GM18868 (cell line): Measurements from ENCODE around the gene ERCC8.
A peak's percentile ranks its signal among the peaks of the same experiment; 100 is the strongest.
"Not testable (repeated sequence)": the region's sequence is repeated elsewhere in the genome, so short reads cannot be mapped to it uniquely, and the experiment has no call there.

Source experiments
- ATAC-seq: cut with Tn5 transposase; IDR thresholded peaks from one replicate; pipeline ENCODE4 v1.9.1; 2021; ENCODE audit warnings: mild to moderate bottlenecking, moderate library complexity; ENCODE audit not compliant: unreplicated experiment

Gene ERCC8

GRCh38 chr5:60944904-60945812 is at the start of gene ERCC8, which contains the start of gene NDUFAF2:
Gene ERCC8 (minus strand): TSS chr5:60945070. CDS start chr5:60945008, 62 bp downstream.
Gene NDUFAF2 (plus strand): TSS chr5:60945205. CDS start chr5:60945256, 51 bp downstream.
- peak; percentile 99 for ATAC-seq

GRCh38 chr5:60993875-60994571 is 49.2 kb upstream of the ERCC8 start:
- no peak for ATAC-seq

DNA sequence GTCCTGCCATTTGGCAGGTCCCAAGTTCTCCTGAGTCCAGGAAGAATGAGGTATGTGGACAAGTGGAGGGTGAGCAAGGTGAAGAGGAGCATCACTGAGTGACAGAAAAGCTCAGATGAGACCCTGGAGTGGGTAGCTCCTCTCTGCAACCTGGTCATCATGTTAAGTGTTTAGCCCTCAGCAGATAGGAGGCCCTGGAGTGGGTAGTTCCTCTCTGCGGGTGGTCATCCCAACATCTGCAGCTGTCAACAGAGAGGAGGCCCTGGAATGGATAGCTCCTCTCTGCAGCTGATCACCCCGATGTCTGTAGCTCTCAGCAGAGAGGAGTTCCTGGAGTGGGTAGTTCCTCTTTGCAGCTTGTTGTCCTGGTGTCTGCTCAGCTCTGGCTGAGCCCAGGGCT is 48.6 kb upstream of the ERCC8 start:
- no peak for ATAC-seq

- ATAC-seq, result no peak
Observed at GRCh38 chr5:60992871-60993270, 48.0 kb upstream of the ERCC8 start.

- ATAC-seq, result no peak
Observed at GRCh38 chr5:60989790-60990189, 44.9 kb upstream of the ERCC8 start.

GRCh38 chr5:60982127-60982526 is 37.3 kb upstream of the ERCC8 start:
- ATAC-seq, result not testable (repeated sequence)

GRCh38 chr5:60980511-60980910 is 35.6 kb upstream of the ERCC8 start:
- no peak for ATAC-seq

- ATAC-seq, result no peak
Observed at GRCh38 chr5:60978968-60979367, 34.1 kb upstream of the ERCC8 start.

DNA sequence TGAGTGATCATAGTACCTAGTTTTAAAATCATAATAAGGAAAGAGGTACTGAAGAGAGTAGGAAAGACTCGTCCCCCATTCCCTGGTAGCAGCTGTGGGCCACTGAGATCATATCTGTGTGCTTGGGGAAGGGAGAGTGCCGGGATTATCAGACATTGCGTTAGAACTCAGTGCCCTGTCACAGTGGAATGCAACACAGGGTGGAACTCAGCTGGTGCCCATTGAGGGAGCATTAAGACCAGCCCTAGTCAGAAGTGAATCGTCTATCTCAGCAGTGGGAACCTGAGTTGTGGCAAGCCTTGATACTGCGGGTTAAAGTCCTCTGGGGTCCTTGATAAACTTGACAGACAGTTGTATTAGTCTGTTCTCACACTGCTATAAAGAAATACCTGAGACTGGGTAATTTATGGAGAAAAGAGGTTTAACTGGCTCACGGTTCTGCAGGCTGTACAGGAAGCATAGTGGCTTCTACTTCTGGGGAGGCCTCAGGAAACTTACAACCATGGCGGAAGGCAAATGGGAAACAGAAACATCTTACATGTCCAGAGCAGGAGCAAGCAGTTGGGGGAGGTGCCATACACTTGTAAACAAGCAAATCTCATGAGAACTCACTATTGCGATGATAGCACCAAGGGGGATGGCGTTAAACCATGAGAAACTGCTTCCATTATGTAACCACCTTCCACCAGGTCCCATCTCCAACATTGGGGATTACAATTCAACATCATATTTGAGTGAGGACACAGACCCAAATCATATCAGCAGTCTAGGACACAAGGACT is 33.3 kb upstream of the ERCC8 start:
- no peak for ATAC-seq

- ATAC-seq, result no peak
Observed at GRCh38 chr5:60972231-60972630, 27.4 kb upstream of the ERCC8 start.

DNA sequence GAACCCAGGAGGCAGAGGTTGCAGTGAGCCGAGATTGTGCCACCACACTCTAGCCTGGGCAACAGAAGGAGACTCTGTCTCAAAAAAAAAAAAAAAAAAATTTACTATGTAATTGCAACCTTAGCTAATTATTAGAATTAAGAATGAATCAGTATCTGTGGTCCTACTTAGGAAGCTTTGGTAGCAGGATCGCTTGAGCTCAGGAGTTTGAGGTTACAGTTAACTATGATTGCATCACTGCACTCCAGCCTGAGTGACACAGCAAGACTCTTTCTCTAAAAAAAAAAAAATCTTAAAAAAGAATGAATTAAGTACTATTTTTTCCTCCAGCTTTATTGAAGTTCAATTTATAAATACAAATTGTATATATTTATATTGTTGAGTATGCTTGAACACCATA is 16.8 kb upstream of the ERCC8 start:
- no peak for ATAC-seq

DNA sequence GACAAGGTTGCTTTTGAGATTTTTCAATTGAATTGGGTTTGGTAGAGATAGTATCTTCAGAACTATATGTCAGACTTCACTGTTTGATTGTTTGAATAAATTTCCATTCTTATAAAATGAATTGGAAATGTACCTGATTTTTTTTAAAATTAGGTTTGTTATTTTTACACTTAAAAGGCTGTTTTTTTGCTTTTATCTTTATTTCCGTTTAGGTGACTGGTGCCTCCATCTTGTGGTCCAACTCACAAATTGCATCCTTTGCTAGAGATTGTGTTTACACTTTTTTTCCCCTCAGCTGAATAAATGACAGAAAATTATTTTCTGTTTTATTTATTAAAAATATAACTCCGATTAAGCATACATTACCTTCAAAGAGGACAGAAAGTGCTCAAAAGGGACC is 15.7 kb upstream of the ERCC8 start:
- ATAC-seq, result no peak

DNA sequence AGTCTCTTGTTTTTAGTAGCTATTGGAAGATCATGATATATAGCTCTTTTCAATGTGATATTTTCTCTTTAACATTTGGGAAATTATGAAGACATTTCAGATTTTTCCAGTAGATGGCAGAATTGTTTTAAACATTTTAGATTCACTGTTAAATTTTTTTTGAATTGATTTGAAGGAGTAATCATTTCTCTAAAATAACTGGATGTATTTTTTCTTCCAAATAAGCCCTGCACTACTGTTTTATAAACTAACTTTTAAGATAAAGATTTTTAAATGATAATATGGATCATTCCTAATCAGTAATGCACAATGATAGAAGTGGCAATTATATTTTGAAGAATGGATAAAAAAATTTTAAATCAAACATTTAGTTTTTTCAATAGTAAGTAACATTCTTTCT is 14.3 kb upstream of the ERCC8 start:
- no peak for ATAC-seq

GRCh38 chr5:60958712-60959111 is 13.8 kb upstream of the ERCC8 start:
- ATAC-seq, result no peak

GRCh38 chr5:60958088-60958487 is 13.2 kb upstream of the ERCC8 start:
- no peak for ATAC-seq

DNA sequence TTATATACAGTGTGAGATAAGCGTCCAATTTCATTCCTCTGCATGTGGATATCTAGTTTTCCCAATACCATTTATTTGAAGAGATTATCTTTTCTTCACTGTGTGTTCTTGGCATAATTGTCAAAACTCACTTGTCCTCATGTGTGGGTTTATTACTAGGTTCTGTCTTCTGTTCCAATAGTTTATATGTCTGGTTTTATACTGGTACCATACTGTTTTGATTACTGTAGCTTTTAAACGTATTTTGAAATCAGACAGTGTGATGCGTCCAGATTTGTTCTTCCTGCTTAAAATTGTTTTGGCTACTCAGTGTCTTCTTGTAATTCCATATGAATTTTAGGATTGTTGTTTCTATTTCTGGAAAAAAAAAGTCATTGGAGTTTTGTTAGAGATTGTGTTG is 10.4 kb upstream of the ERCC8 start:
- ATAC-seq, result no peak

- no peak for ATAC-seq
Observed at GRCh38 chr5:60948738-60949137, 3.9 kb upstream of the ERCC8 start.

DNA sequence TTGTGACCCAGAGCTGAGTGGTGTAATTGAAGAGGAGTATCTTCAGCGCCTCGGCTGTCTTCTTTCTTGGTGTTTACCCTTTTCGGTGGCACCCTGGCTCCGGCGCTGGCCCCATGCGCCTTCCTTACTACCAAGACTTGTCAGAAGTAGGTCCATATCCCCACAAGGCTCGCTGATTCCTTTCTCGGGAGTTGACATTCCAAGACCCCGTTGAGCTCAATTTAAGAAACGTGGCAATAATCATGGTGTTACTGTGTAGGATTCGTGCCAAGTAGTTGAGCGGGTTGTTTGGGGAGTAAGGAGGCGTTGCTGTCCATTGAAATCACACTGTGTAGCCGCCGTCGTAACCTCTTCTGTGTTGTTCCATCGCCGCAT is 930 bp upstream of the ERCC8 start:
- peak; percentile 26 for ATAC-seq

DNA sequence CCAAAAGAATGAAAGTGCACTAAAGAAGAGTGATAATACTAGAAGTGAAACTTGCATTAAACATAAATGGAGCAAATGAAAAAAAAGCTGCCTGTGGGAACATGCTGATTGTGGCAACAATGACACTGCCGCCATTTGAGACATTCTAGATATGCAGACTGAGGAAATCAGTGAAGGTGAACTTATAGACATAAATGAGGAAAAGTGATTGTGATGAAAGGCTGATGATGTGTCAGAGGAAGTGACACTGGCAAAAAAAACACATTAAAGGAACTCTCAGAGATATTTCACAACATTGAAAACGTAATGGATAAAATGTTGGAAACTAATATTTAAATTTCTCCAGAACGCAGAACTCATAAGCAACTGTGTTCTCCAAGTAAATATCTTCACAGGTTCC is 1.2 kb downstream of the ERCC8 start:
- no peak for ATAC-seq

DNA sequence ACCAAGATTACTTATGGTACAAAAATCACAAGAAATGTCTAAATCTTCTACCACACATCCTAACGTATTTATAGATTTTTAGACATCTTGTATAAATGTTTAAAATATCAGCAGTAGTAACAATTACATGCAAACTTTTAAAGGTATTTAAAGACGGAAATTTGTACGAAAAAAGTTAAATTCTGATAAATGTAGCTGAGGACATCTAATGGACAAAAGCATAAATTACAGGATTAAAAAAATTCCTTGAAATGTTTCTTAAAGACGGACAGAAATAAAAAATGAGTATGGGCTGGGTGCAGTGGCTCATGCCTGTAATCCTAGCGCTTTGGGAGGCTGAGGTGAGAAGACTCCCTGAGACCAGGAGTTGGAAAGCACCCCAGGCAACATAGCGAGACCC is 15.8 kb downstream of the ERCC8 start:
- no peak for ATAC-seq

- no peak for ATAC-seq
Observed at GRCh38 chr5:60927450-60927849, 17.4 kb downstream of the ERCC8 start.
